IMR-90 (cell line): ENCODE results near the gene ZNF470. TPM values are rescaled to one million over a fixed set of nuclear protein-coding genes. Genes with fewer than 3 reads are reported as not detected.

ENCODE experiments used
- ATAC-seq: fragments of 200-7000 bp; cut with Tn5 transposase; 2 replicates; pipeline ENCODE4 v1.9.1; 2020; ENCODE audit warnings: low read depth, mild to moderate bottlenecking, moderate library complexity
- BruUV-seq: library from RNA; stranded (reverse); fragments of 400-500 nt; replicated peaks from 2 replicates; lab custom pipeline; 2021; lab: Mats Ljungman, UMichigan
- CTCF ChIA-PET: fragments of 300-600 bp; formaldehyde crosslinking; extraction: SDS; loops from one replicate; lab custom pipeline; 2021; ENCODE audit warnings: antibody characterized with exemption; lab: Yijun Ruan, JAX
- POLR2A ChIA-PET: fragments of 300-600 bp; sonication (Branson Sonifier 250); formaldehyde crosslinking; loops from one replicate; lab custom pipeline; 2022; ENCODE audit warnings: antibody characterized with exemption; ENCODE audit not compliant: unreplicated experiment; lab: Charles Lee
- DNase-seq: peaks from one replicate; pipeline ENCODE4 v3.0.0; 2013
- H2AFZ ChIP-seq: replicated peaks from 2 replicates; pipeline ENCODE3; 2013; ENCODE audit warnings: low read length, mild to moderate bottlenecking; ENCODE audit not compliant: poor library complexity
- H2AK5ac ChIP-seq: 2 replicates; pipeline ENCODE4 v1.6.1; 2013; ENCODE audit warnings: low read depth, low read length, inconsistent platforms
- H2AK9ac ChIP-seq: replicated peaks from 2 replicates; pipeline ENCODE3; 2013; ENCODE audit warnings: mild to moderate bottlenecking, low read depth, low read length, moderate library complexity; ENCODE audit not compliant: poor library complexity
- H2BK120ac ChIP-seq: 2 replicates; pipeline ENCODE4 v1.6.1; 2013; ENCODE audit warnings: low read depth, low read length, inconsistent platforms
- H2BK15ac ChIP-seq: 3 replicates; pipeline ENCODE4 v1.6.1; 2013; ENCODE audit warnings: low read depth, low read length, inconsistent platforms
- H2BK20ac ChIP-seq: 2 replicates; pipeline ENCODE4 v1.6.1; 2013; ENCODE audit warnings: low read depth, mild to moderate bottlenecking, inconsistent platforms, low read length, moderate library complexity
- H2BK5ac ChIP-seq: 2 replicates; pipeline ENCODE4 v1.6.1; 2013; ENCODE audit warnings: mild to moderate bottlenecking, low read depth, low read length, inconsistent platforms; ENCODE audit not compliant: poor library complexity, severe bottlenecking
- H3K14ac ChIP-seq: replicated peaks from 2 replicates; pipeline ENCODE4 v1.6.1; 2013; ENCODE audit warnings: low read depth, low read length, inconsistent platforms
- H3K18ac ChIP-seq: 2 replicates; pipeline ENCODE4 v1.6.1; 2013; ENCODE audit warnings: low read depth, low read length, control low read depth
- H3K23ac ChIP-seq: 2 replicates; pipeline ENCODE4 v1.6.1; 2013; ENCODE audit warnings: low read depth, low read length, inconsistent platforms
- H3K27ac ChIP-seq: 2 replicates; pipeline ENCODE4 v1.5.1; 2013; ENCODE audit warnings: mild to moderate bottlenecking, control low read depth, low read length; ENCODE audit not compliant: insufficient read depth
- H3K27me3 ChIP-seq: 2 replicates; pipeline ENCODE4 v1.6.1; 2013; ENCODE audit warnings: low read length; ENCODE audit not compliant: control insufficient read depth, insufficient read depth
- H3K36me3 ChIP-seq: 2 replicates; pipeline ENCODE4 v1.6.1; 2013; ENCODE audit warnings: low read length, mixed read lengths; ENCODE audit not compliant: control insufficient read depth, insufficient read depth
- H3K4ac ChIP-seq: 2 replicates; pipeline ENCODE4 v1.6.1; 2013; ENCODE audit warnings: low read depth, low read length, inconsistent platforms
- H3K4me1 ChIP-seq: 2 replicates; pipeline ENCODE4 v1.6.1; 2013; ENCODE audit warnings: low read length, mixed read lengths; ENCODE audit not compliant: control insufficient read depth, insufficient read depth
- H3K4me2 ChIP-seq: 2 replicates; pipeline ENCODE4 v1.6.1; 2013; ENCODE audit warnings: low read depth, mild to moderate bottlenecking, control low read depth, low read length, moderate library complexity
- H3K4me3 ChIP-seq: 2 replicates; pipeline ENCODE4 v1.5.1; 2013; ENCODE audit warnings: low read depth, mild to moderate bottlenecking, control low read depth, low read length, moderate library complexity; ENCODE audit not compliant: insufficient read depth
- H3K56ac ChIP-seq: 2 replicates; pipeline ENCODE4 v1.6.1; 2013; ENCODE audit warnings: low read length, inconsistent platforms; ENCODE audit not compliant: insufficient read depth; ENCODE audit errors: extremely low read depth
- H3K79me1 ChIP-seq, 2 experiments: 2 replicates each; pipeline ENCODE4 v1.6.1; 2013; ENCODE audit warnings: low read length in 2 of 2, inconsistent platforms in 1 of 2, low read depth in 1 of 2
- H3K9ac ChIP-seq: 2 replicates; pipeline ENCODE4 v1.6.1; 2013; ENCODE audit warnings: low read depth, low read length, control low read depth
- H3K9me1 ChIP-seq: 2 replicates; pipeline ENCODE4 v1.6.1; 2013; ENCODE audit warnings: low read length, inconsistent platforms; ENCODE audit not compliant: insufficient read depth
- H3K9me3 ChIP-seq: 2 replicates; pipeline ENCODE4 v1.6.1; 2013; ENCODE audit warnings: low read length; ENCODE audit not compliant: control insufficient read depth, insufficient read depth
- H4K20me1 ChIP-seq: 2 replicates; pipeline ENCODE4 v1.6.1; 2013; ENCODE audit warnings: low read length, inconsistent platforms; ENCODE audit not compliant: insufficient read depth
- H4K5ac ChIP-seq: 2 replicates; pipeline ENCODE4 v1.6.1; 2013; ENCODE audit warnings: mild to moderate bottlenecking, low read depth, low read length, control low read depth
- H4K8ac ChIP-seq, 2 experiments: 2 replicates each; pipeline ENCODE4 v1.6.1; 2013; ENCODE audit warnings: low read depth in 2 of 2, low read length in 2 of 2, control low read depth in 1 of 2, inconsistent platforms in 1 of 2
- H4K91ac ChIP-seq: 2 replicates; pipeline ENCODE4 v1.6.1; 2013; ENCODE audit warnings: low read depth, low read length, inconsistent platforms; ENCODE audit not compliant: insufficient read depth
- MAFK ChIP-seq: IDR thresholded peaks from 2 replicates; pipeline ENCODE4 v1.6.1; 2012; ENCODE audit warnings: low read depth, low read length, improper control_type of control experiment
- POLR2A ChIP-seq: IDR thresholded peaks from 2 replicates; pipeline ENCODE4 v1.6.1; 2012; ENCODE audit warnings: mild to moderate bottlenecking, low read depth, low read length
- RFX5 ChIP-seq: IDR thresholded peaks from 2 replicates; pipeline ENCODE4 v1.8.0; 2012; ENCODE audit warnings: low read depth, mild to moderate bottlenecking, low read length, moderate library complexity
- WGBS, 2 experiments: methylation state at CpG; one replicate each; pipeline versions ENCODE4 v1.1.5 to v1.1.7; 2013; ENCODE audit warnings: missing lambda C conversion rate in 2 of 2; ENCODE audit not compliant: insufficient read length in 1 of 2; ENCODE audit errors: extremely low coverage in 2 of 2; 5-methylcytosine and 5-hydroxymethylcytosine counted together
- dilution Hi-C: fragments of 300-500 bp; cut with HindIII; formaldehyde crosslinking; loops from one replicate; pipeline ENCODE4 v1.14.3; 2018; ENCODE audit warnings: low sequenced_read_pairs; ENCODE audit not compliant: unreplicated experiment
- in situ Hi-C: fragments of 300-500 bp; cut with MboI; formaldehyde crosslinking; loops from 3 replicates; pipeline ENCODE4 v1.14.3; 2019; ENCODE audit warnings: low sequenced_read_pairs, inconsistent platforms, mixed read lengths
- intact Hi-C: fragments of 100-400 bp; cut with micrococcal nuclease; formaldehyde crosslinking; loops from 2 replicates; pipeline ENCODE4 v1.10.0; 2022
- polyA plus RNA-seq, 3 experiments: library from polyadenylated mRNA; depleted of rRNA; stranded (reverse); fragments of >200 nt; gene quantifications; 2 replicates each; pipeline ENCODE4 v1.2.3, GENCODE V29; 2012; ENCODE audit warnings: low replicate concordance in 1 of 3
- total RNA-seq: library from RNA; depleted of rRNA; stranded (reverse); fragments of >200 nt; gene quantifications from 2 replicates; pipeline ENCODE4 v1.2.3, GENCODE V29; 2012

The ZNF470 gene
- total and polyA plus RNA-seq, 2 of the 4 experiments (the other 2 are of a cell fraction) = 1.7 to 3.8 TPM

DNA sequence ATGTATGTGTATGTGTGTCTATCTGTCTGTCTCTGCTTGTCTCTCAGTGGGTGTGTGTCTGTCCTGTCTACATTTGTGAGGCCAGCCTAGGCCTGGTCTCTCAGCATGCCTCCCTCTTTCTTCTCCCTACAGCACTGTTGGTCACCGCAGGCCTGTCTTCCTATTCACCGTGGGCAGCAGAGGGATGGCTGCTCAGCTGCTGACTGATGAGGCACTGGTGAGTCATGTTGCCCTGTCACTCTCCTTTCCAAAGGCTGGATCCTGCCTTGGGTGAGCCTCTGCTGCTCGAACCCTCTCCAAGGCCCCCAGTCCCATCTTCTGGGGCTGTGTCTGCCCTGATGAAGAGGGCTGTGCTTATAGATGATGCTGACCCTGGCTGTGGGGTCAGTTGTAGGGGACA lies 34.1 kb downstream of the ZNF470 start:
- intact Hi-C loops (no loop called here), dilution Hi-C loops (no loop called here), in situ Hi-C loops (no loop called here)
- Histone ChIP-seq H2AFZ (no peak overlapping the region), H4K8ac (no peak overlapping the region), H4K5ac (no peak overlapping the region), H3K27ac (no peak overlapping the region), H3K36me3 (peaks cover 39% of the 10 kb centered on the region), H3K4me1 (no peaks in the 10 kb centered on the region), H2AK9ac (no peak overlapping the region), H2BK5ac (no peak overlapping the region), H2BK15ac (no peak overlapping the region), H3K9ac (no peak overlapping the region), H2BK120ac (no peak overlapping the region), H3K23ac (no peak overlapping the region), H3K4me2 (no peak overlapping the region), H3K9me1 (no peaks in the 10 kb centered on the region), H3K4me3 (no peak overlapping the region), H3K79me1 (peaks cover 18 to 30% of the 10 kb centered on the region in 2 experiments), H3K27me3 (no peaks in the 10 kb centered on the region), H4K20me1 (no peaks in the 10 kb centered on the region), H3K14ac (no peak overlapping the region), H3K18ac (no peak overlapping the region), H3K9me3 (peaks cover 47% of the 10 kb centered on the region), H2AK5ac (no peak overlapping the region), H4K91ac (no peak overlapping the region), H3K4ac (no peak overlapping the region), H2BK20ac (no peak overlapping the region), H3K56ac (no peak overlapping the region)
- peak; percentile 8 for DNase-seq
- ChIA-PET POLR2A (no interaction called here), CTCF (no interaction called here)
- no peak for ATAC-seq
- no CpG with 5 or more reads among the region's 3 CpGs for WGBS, 2 experiments
- no TSS peak for BruUV-seq
- no peak for TF ChIP-seq RFX5
- TF ChIP-seq MAFK = no peak
- no peak for TF ChIP-seq POLR2A
